Measurements from ENCODE around the gene SCD5.

The SCD5 gene

DNA sequence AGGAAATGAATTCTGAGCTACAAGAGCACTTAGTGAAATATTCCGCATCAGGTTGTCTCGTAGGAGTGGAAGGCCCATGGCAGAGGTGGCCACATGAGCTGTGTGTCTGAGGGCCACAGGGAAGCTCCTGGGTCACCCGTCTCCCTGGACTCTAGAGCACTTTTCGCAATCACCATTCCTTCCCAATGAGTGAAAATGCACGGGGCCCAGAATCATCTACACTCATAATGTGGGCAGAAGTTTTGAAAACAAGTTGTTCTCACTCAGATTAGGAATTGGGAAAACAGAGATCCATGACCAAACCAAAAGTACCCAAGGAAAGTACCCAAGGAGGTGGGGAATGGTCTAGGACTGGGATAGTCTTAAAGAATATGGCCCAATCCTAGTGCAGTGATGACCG is 94.4 kb downstream of the SCD5 start:
- DNase-seq (ENCODE audit: low read depth in 1 of 2, low spot score in 1 of 2): no peak
- peaks cover 5% of the 10 kb centered on the region for H3K27me3 ChIP-seq (ENCODE audit: insufficient read depth, poor library complexity, severe bottlenecking)
- no peak overlapping the region for H3K4me3 ChIP-seq (replicated peaks; ENCODE audit: insufficient read depth, low read length)
- no peak overlapping the region for H3K27ac ChIP-seq (replicated peaks)
- no peak for TF ChIP-seq SPI1 (IDR thresholded peaks at IDR 0.05; ENCODE audit: borderline replicate concordance, low read depth)
- no peak for TF ChIP-seq GABPA (IDR thresholded peaks at IDR 0.05; ENCODE audit: low read depth)
- TF ChIP-seq, protein P1, sequence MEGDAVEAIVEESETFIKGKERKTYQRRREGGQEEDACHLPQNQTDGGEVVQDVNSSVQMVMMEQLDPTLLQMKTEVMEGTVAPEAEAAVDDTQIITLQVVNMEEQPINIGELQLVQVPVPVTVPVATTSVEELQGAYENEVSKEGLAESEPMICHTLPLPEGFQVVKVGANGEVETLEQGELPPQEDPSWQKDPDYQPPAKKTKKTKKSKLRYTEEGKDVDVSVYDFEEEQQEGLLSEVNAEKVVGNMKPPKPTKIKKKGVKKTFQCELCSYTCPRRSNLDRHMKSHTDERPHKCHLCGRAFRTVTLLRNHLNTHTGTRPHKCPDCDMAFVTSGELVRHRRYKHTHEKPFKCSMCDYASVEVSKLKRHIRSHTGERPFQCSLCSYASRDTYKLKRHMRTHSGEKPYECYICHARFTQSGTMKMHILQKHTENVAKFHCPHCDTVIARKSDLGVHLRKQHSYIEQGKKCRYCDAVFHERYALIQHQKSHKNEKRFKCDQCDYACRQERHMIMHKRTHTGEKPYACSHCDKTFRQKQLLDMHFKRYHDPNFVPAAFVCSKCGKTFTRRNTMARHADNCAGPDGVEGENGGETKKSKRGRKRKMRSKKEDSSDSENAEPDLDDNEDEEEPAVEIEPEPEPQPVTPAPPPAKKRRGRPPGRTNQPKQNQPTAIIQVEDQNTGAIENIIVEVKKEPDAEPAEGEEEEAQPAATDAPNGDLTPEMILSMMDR (IDR thresholded peaks at IDR 0.05; ENCODE audit: insufficient read depth, low read length): no peak
- TF ChIP-seq, protein P2, sequence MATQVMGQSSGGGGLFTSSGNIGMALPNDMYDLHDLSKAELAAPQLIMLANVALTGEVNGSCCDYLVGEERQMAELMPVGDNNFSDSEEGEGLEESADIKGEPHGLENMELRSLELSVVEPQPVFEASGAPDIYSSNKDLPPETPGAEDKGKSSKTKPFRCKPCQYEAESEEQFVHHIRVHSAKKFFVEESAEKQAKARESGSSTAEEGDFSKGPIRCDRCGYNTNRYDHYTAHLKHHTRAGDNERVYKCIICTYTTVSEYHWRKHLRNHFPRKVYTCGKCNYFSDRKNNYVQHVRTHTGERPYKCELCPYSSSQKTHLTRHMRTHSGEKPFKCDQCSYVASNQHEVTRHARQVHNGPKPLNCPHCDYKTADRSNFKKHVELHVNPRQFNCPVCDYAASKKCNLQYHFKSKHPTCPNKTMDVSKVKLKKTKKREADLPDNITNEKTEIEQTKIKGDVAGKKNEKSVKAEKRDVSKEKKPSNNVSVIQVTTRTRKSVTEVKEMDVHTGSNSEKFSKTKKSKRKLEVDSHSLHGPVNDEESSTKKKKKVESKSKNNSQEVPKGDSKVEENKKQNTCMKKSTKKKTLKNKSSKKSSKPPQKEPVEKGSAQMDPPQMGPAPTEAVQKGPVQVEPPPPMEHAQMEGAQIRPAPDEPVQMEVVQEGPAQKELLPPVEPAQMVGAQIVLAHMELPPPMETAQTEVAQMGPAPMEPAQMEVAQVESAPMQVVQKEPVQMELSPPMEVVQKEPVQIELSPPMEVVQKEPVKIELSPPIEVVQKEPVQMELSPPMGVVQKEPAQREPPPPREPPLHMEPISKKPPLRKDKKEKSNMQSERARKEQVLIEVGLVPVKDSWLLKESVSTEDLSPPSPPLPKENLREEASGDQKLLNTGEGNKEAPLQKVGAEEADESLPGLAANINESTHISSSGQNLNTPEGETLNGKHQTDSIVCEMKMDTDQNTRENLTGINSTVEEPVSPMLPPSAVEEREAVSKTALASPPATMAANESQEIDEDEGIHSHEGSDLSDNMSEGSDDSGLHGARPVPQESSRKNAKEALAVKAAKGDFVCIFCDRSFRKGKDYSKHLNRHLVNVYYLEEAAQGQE (IDR thresholded peaks at IDR 0.05; ENCODE audit: insufficient replicate concordance, low read depth): no peak
- TF ChIP-seq POLR2AphosphoS5 (IDR thresholded peaks at IDR 0.05; ENCODE audit: low read depth): no peak

DNA sequence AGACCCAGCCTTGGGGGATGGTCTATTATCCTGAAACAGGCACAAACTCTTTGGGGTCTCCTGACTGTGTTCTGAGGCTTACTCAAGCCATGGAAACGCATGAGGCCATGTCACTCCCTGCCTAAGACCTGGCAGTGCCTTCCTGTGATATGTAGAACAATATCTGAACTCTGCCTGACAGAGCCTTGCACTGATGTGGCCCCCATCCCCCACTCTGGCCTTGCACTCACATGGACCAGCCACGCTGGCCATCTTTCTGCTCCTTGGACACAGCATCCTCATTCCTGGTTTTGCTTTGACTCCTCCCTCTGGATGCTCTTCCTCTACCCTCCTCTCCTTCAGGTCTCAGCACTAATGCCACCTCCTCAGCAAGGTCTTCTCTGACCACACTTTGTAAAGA is 100.2 kb downstream of the SCD5 start:
- TF ChIP-seq GABPA (IDR thresholded peaks at IDR 0.05; ENCODE audit: low read depth) (no peak), SPI1 (IDR thresholded peaks at IDR 0.05; ENCODE audit: borderline replicate concordance, low read depth) (no peak), POLR2AphosphoS5 (IDR thresholded peaks at IDR 0.05; ENCODE audit: low read depth) (no peak)
- TF ChIP-seq, protein P2 (IDR thresholded peaks at IDR 0.05; ENCODE audit: insufficient replicate concordance, low read depth): no peak
- TF ChIP-seq, protein P1 (IDR thresholded peaks at IDR 0.05; ENCODE audit: insufficient read depth, low read length): no peak
- Histone ChIP-seq H3K27ac (replicated peaks) (no peak overlapping the region), H3K4me3 (replicated peaks; ENCODE audit: insufficient read depth, low read length) (no peak overlapping the region), H3K27me3 (ENCODE audit: insufficient read depth, poor library complexity, severe bottlenecking) (peaks cover 7% of the 10 kb centered on the region)
- DNase-seq (ENCODE audit: low read depth in 1 of 2, low spot score in 1 of 2): no peak

DNA sequence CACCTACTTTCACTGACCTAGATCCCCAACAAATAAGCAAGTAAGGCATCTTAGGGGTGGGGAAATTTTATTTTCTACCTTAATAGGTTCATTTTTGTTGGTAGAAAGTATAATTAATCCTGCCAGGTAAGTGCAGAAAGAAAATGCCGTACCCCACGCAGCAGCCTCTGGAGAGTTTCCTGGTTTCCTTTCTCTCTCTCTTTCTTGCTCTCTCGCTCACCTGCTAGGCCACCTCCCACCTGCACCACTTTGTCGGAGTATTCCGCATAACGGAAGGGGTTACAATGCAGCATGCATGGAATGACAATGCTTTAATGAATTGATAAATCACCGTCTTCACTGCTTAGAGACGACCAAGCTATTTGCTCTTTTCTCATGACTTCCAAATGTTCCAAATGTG is 101.0 kb downstream of the SCD5 start:
- no peak for DNase-seq (ENCODE audit: low read depth in 1 of 2, low spot score in 1 of 2)
- Histone ChIP-seq H3K27ac (replicated peaks) (no peak overlapping the region), H3K4me3 (replicated peaks; ENCODE audit: insufficient read depth, low read length) (no peak overlapping the region), H3K27me3 (ENCODE audit: insufficient read depth, poor library complexity, severe bottlenecking) (peaks cover 5% of the 10 kb centered on the region)
- no peak for TF ChIP-seq SPI1 (IDR thresholded peaks at IDR 0.05; ENCODE audit: borderline replicate concordance, low read depth)

DNA sequence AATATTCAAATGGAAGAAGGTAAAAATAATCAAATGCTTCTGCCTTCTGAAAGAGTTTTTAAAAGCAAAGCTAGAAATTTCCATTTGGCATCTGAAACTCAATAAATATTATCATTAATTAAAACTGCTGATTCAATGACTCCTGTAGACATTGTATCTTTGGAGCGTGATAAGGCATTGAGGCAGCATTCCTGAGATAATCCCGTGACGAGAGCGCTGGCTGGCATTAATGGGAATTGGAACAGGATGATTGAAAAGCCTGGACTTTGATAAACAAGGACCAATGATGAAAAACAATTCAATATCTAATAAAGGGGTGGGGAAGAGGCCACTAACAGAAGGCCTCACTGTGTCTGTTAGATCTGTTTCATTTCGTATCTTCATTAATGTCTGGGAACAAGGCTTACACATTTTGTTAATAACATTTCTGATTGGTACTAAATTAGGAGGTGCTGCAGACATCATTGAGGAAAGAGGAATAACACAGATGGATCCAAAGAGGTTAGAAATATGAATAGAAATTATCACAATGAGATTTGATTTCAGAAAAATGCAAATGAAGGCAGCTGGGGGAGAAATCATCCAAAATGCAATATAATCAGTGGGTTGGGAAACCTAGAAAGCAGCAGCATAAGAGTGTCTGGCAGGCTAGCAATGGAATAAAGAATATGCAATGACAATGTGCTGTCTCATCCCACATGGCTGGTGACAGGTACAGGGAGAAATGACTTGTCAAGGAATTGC is 102.3 kb downstream of the SCD5 start:
- no peak for DNase-seq (ENCODE audit: low read depth in 1 of 2, low spot score in 1 of 2)
- Histone ChIP-seq H3K27me3 (ENCODE audit: insufficient read depth, poor library complexity, severe bottlenecking) (peaks cover 4% of the 10 kb centered on the region), H3K4me3 (replicated peaks; ENCODE audit: insufficient read depth, low read length) (no peak overlapping the region), H3K27ac (replicated peaks) (no peak overlapping the region)
- TF ChIP-seq POLR2AphosphoS5 (IDR thresholded peaks at IDR 0.05; ENCODE audit: low read depth) (no peak), SPI1 (IDR thresholded peaks at IDR 0.05; ENCODE audit: borderline replicate concordance, low read depth) (no peak), GABPA (IDR thresholded peaks at IDR 0.05; ENCODE audit: low read depth) (no peak)
- TF ChIP-seq, protein P2 (IDR thresholded peaks at IDR 0.05; ENCODE audit: insufficient replicate concordance, low read depth): no peak
- TF ChIP-seq, protein P1 (IDR thresholded peaks at IDR 0.05; ENCODE audit: insufficient read depth, low read length): no peak

Data from HL-60 (cell line).